ENCODE data around the gene RHOH. TPM values are rescaled to one million over a fixed set of nuclear protein-coding genes. Genes with fewer than 3 reads are reported as not detected.

The RHOH gene
- polyA plus RNA-seq, 1 donor (not counting 4 experiments of a cell fraction or from before 2014, with no cell fraction given) = 0.04 TPM

- DNase-seq (ENCODE audit: low read depth, low spot score) (no peak), FAIRE-seq (no peak)
- Histone ChIP-seq H2AFZ (ENCODE audit: control insufficient read depth, low read length) (no peak overlapping the region), H3K27ac (ENCODE audit: control insufficient read depth, insufficient read depth, low read length) (no peak overlapping the region), H3K4me2 (ENCODE audit: control insufficient read depth, extremely low read depth, insufficient read depth, low read depth, low read length) (no peak overlapping the region), H3K9me3 (ENCODE audit: control insufficient read depth, low read depth, low read length) (no peaks in the 10 kb centered on the region), H3K79me2 (ENCODE audit: control insufficient read depth, insufficient read depth, low read length) (no peaks in the 10 kb centered on the region), H3K9ac (ENCODE audit: control insufficient read depth, extremely low read depth, insufficient read depth, low read length) (no peak overlapping the region), H4K20me1 (ENCODE audit: control insufficient read depth, extremely low read depth, insufficient read depth, low read length) (no peaks in the 10 kb centered on the region), H3K4me3 (ENCODE audit: control insufficient read depth in 2 of 3, extremely low read depth in 1 of 3, insufficient read depth in 2 of 3, low read depth in 1 of 3, low read length in 3 of 3) (no peak overlapping the region), H3K4me1 (ENCODE audit: control insufficient read depth, extremely low read depth, insufficient read depth, low read length) (peaks cover 19% of the 10 kb centered on the region), H3K9me1 (ENCODE audit: control insufficient read depth, extremely low read depth, insufficient read depth, low read length) (no peaks in the 10 kb centered on the region), H3K36me3 (ENCODE audit: control insufficient read depth in 2 of 2, extremely low read depth in 1 of 2, insufficient read depth in 2 of 2, low read length in 2 of 2) (no peaks in the 10 kb centered on the region), H3K27me3 (ENCODE audit: control insufficient read depth, extremely low read depth, insufficient read depth, low read length) (no peaks in the 10 kb centered on the region)
- dilution Hi-C loops (cut with MboI; ENCODE audit: extremely low pct_ligation_motif_present, low sequenced_read_pairs) = no loop called here
- TF ChIP-seq CTCF (optimal IDR thresholded peaks at IDR 0.05 in 1 of 3, IDR thresholded peaks at IDR 0.05 in 1 of 3, conservative IDR thresholded peaks at IDR 0.05 in 1 of 3; ENCODE audit: extremely low read depth in 1 of 3, insufficient read depth in 2 of 3, low read length in 3 of 3) (no peak), EZH2 (IDR thresholded peaks at IDR 0.05; ENCODE audit: low read length) (no peak)
Measured at GRCh38 chr4:40209401-40209800, 12.6 kb downstream of the RHOH start.

- Histone ChIP-seq H3K4me3 (ENCODE audit: control insufficient read depth in 2 of 3, extremely low read depth in 1 of 3, insufficient read depth in 2 of 3, low read depth in 1 of 3, low read length in 3 of 3) (no peak overlapping the region), H4K20me1 (ENCODE audit: control insufficient read depth, extremely low read depth, insufficient read depth, low read length) (no peaks in the 10 kb centered on the region), H3K9me3 (ENCODE audit: control insufficient read depth, low read depth, low read length) (no peaks in the 10 kb centered on the region), H3K27ac (ENCODE audit: control insufficient read depth, insufficient read depth, low read length) (peak overlapping the region; percentile 37), H2AFZ (ENCODE audit: control insufficient read depth, low read length) (peak overlapping the region; percentile 3), H3K79me2 (ENCODE audit: control insufficient read depth, insufficient read depth, low read length) (no peaks in the 10 kb centered on the region), H3K4me1 (ENCODE audit: control insufficient read depth, extremely low read depth, insufficient read depth, low read length) (peaks cover 19% of the 10 kb centered on the region), H3K9me1 (ENCODE audit: control insufficient read depth, extremely low read depth, insufficient read depth, low read length) (no peaks in the 10 kb centered on the region), H3K4me2 (ENCODE audit: control insufficient read depth, extremely low read depth, insufficient read depth, low read depth, low read length) (peak overlapping the region; percentile 49), H3K9ac (ENCODE audit: control insufficient read depth, extremely low read depth, insufficient read depth, low read length) (no peak overlapping the region), H3K27me3 (ENCODE audit: control insufficient read depth, extremely low read depth, insufficient read depth, low read length) (no peaks in the 10 kb centered on the region), H3K36me3 (ENCODE audit: control insufficient read depth in 2 of 2, extremely low read depth in 1 of 2, insufficient read depth in 2 of 2, low read length in 2 of 2) (no peaks in the 10 kb centered on the region)
- FAIRE-seq (peak; percentile 67), DNase-seq (ENCODE audit: low read depth, low spot score) (no peak)
- TF ChIP-seq CTCF (optimal IDR thresholded peaks at IDR 0.05 in 1 of 3, IDR thresholded peaks at IDR 0.05 in 1 of 3, conservative IDR thresholded peaks at IDR 0.05 in 1 of 3; ENCODE audit: extremely low read depth in 1 of 3, insufficient read depth in 2 of 3, low read length in 3 of 3) = no peak
- TF ChIP-seq EZH2 (IDR thresholded peaks at IDR 0.05; ENCODE audit: low read length) = no peak
- dilution Hi-C loops (cut with MboI; ENCODE audit: extremely low pct_ligation_motif_present, low sequenced_read_pairs) = no loop called here
Measured at GRCh38 chr4:40210776-40211175, 13.9 kb downstream of the RHOH start.

Data from keratinocyte (primary cell).